Left ventricle myocardium inferior (tissue), 1 donor: ENCODE measurements around the gene BCL2. TPM values are rescaled to one million over a fixed set of nuclear protein-coding genes. Genes with fewer than 3 reads are reported as not detected.
"Not testable (repeated sequence)": the region's sequence is repeated elsewhere in the genome, so short reads cannot be mapped to it uniquely, and the experiment has no call there.

Source experiments
- DNase-seq: peaks from one replicate; pipeline ENCODE4 v3.0.0-alpha.2; 2020
- H3K27ac ChIP-seq: fragments of 200-600 bp; replicated peaks from 2 replicates; pipeline ENCODE4 v1.8.0; 2021
- H3K27me3 ChIP-seq: fragments of 200-600 bp; 2 replicates; pipeline ENCODE4 v1.8.0; 2021; ENCODE audit warnings: low read depth
- H3K36me3 ChIP-seq: fragments of 200-600 bp; 2 replicates; pipeline ENCODE4 v1.8.0; 2021
- H3K4me1 ChIP-seq: fragments of 200-600 bp; 2 replicates; pipeline ENCODE4 v1.8.0; 2021
- H3K4me3 ChIP-seq: fragments of 200-600 bp; 2 replicates; pipeline ENCODE4 v1.8.0; 2021; ENCODE audit warnings: mild to moderate bottlenecking, moderate library complexity
- H3K9me3 ChIP-seq: fragments of 200-600 bp; replicated peaks from 2 replicates; pipeline ENCODE4 v1.8.0; 2021
- CTCF ChIP-seq: fragments of 200-600 bp; IDR thresholded peaks from 2 replicates; pipeline ENCODE4 v1.8.0; 2021; ENCODE audit warnings: antibody characterized with exemption, mild to moderate bottlenecking, borderline replicate concordance
- intact Hi-C: fragments of 100-400 bp; cut with micrococcal nuclease; formaldehyde crosslinking; loops from one replicate; pipeline ENCODE4 v1.11.0; 2022
- total RNA-seq: library from RNA; stranded (reverse); fragmentation: NEBNext Ultra II Directional; extraction: Animal tissue kit (Norgen Biotek cat#: 25700); gene quantifications from one replicate; pipeline ENCODE4 v1.2.1, GENCODE V29; 2021
- donor health status: DM: no; HTN: yes; CAD: no; lungs with severe emphysema.

Gene BCL2
- total RNA-seq, 1 donor from 2014 or later = 7.3 TPM

DNA sequence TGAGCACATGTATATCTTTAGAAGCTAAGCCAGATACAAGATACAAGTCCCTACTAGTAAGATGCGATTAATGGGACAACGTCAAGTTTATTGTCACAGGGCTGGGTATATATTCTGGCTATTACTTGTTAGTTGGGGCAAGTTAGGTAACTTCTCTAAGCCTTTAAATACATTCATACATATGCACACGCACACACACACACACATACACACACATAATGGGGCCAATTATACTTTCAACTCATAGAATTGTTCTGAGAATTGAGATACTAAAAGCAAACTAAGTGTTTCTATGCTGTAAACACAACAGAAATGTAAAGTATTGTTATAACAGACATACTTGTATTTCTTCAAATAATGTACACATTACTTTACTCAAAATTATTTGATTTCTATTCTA lies 116.1 kb downstream of the BCL2 start:
- no peak overlapping the region for H3K4me3 ChIP-seq
- no peaks in the 10 kb centered on the region for H3K36me3 ChIP-seq
- intact Hi-C loops = no loop called here
- no peaks in the 10 kb centered on the region for H3K27me3 ChIP-seq
- no peak for DNase-seq
- H3K27ac ChIP-seq = no peak overlapping the region
- no peaks in the 10 kb centered on the region for H3K9me3 ChIP-seq
- peaks cover 16% of the 10 kb centered on the region for H3K4me1 ChIP-seq
- no peak for TF ChIP-seq CTCF

DNA sequence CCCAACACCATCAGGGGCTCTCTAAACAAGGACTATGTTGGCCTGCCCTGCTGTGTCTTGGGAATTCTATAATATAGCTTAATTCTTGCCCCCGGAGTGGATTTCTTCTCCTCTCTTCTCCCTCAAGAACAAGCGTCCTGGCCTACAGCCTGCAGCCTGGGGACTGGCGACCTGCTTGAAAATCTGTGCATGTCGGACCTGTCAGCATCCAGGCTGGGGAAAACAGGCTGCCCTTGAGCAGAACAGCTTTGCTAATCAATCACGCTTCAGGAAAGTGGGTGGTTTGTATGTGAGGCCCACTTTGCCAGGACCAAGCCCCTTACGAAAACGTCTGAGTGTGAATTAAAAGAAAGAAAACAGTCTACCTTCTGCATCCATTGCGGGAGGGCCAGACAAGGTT lies 116.7 kb downstream of the BCL2 start:
- Histone ChIP-seq H3K27ac (no peak overlapping the region), H3K9me3 (no peaks in the 10 kb centered on the region), H3K36me3 (no peaks in the 10 kb centered on the region), H3K4me3 (no peak overlapping the region), H3K27me3 (no peaks in the 10 kb centered on the region), H3K4me1 (peaks cover 10% of the 10 kb centered on the region)
- intact Hi-C loops = no loop called here
- TF ChIP-seq CTCF = no peak
- no peak for DNase-seq

- H3K36me3 ChIP-seq, H3K4me3 ChIP-seq, DNase-seq, H3K9me3 ChIP-seq, intact Hi-C loops, H3K27me3 ChIP-seq, H3K27ac ChIP-seq: not testable (repeated sequence)
- peaks cover 12% of the 10 kb centered on the region for H3K4me1 ChIP-seq
Observed at GRCh38 chr18:63201456-63201855, 118.1 kb downstream of the BCL2 start.

DNA sequence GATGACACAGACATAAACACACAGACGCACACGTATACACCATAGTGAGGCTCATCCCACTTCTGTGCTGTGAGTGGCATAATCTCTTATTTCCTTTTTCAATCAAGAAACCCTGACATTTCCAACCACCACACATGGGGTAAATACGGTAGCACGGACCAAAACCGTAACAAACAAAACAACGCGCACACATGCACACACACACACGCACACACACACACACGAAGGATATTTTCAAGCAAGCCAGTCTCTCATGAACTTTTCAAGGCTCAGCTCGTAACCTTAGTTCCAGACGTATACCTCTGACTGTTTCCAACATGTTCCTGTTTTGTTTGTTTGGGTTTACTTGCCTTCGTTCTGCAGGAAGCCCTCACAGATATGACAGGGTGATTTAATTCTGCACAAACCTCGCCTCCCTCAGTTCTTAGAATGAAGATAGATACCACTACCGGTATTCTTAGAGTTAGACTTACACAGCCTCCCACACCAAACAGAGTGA lies 119.8 kb downstream of the BCL2 start:
- no peak for DNase-seq
- Histone ChIP-seq H3K27ac (no peak overlapping the region), H3K27me3 (no peaks in the 10 kb centered on the region), H3K4me1 (peaks cover 12% of the 10 kb centered on the region), H3K4me3 (no peak overlapping the region), H3K9me3 (no peaks in the 10 kb centered on the region), H3K36me3 (no peaks in the 10 kb centered on the region)
- intact Hi-C loops = no loop called here
- no peak for TF ChIP-seq CTCF

GRCh38 chr18:63198868-63199742 lies 120.5 kb downstream of the BCL2 start:
- Histone ChIP-seq H3K9me3 (no peaks in the 10 kb centered on the region), H3K4me3 (no peak overlapping the region), H3K27ac (no peak overlapping the region), H3K36me3 (no peaks in the 10 kb centered on the region), H3K4me1 (peaks cover 10% of the 10 kb centered on the region), H3K27me3 (no peaks in the 10 kb centered on the region)
- DNase-seq = no peak
- intact Hi-C loops = no loop called here
- no peak for TF ChIP-seq CTCF

DNA sequence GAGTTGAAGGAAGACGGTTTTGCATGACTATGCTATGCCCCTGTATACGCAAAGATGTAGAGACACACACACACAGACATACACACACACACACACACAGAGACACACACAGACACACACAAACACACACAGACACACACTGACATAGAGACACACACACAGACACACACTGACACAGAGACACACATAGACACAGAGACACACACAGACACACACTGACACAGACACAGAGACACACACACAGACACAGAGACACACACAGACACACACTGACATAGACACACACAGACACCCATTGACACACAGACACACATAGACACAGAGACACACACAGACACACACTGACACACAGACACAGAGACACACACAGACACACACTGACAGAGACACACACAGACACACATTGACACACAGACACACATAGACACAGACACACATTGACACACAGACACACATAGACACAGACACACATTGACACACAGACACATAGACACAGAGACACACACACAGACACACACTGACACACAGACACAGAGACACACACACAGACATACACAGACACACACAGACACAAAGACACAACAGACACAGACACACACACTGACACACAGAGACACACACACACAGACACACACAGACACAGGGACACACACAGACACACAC lies 121.3 kb downstream of the BCL2 start:
- Histone ChIP-seq H3K27ac (no peak overlapping the region), H3K9me3 (no peaks in the 10 kb centered on the region), H3K4me3 (no peak overlapping the region), H3K36me3 (no peaks in the 10 kb centered on the region), H3K4me1 (peaks cover 14% of the 10 kb centered on the region), H3K27me3 (no peaks in the 10 kb centered on the region)
- intact Hi-C loops = no loop called here
- TF ChIP-seq CTCF = no peak
- no peak for DNase-seq
